Thymus (tissue), 11 donors: ENCODE measurements around the gene DYNLRB1. TPM values are rescaled to one million over a fixed set of nuclear protein-coding genes. Genes with fewer than 3 reads are reported as not detected.
"Not testable (repeated sequence)": the region's sequence is repeated elsewhere in the genome, so short reads cannot be mapped to it uniquely, and the experiment has no call there.

Experiments used
- DNase-seq, 9 donors: peaks; one replicate each; pipeline ENCODE4 v3.0.0-alpha.2; 2013; ENCODE audit warnings: low spot score in 9 of 9, low read depth in 6 of 9, missing footprints in 1 of 9
- H3K27ac ChIP-seq, 2 donors: one replicate each; pipeline ENCODE4 v1.5.1; 2013; ENCODE audit warnings: control low read depth in 1 of 2, low read depth in 1 of 2, low read length in 1 of 2, mild to moderate bottlenecking in 1 of 2, moderate library complexity in 1 of 2
- H3K27me3 ChIP-seq, 2 donors: one replicate each; pipeline ENCODE4 v1.5.1; 2013; ENCODE audit warnings: low read length in 1 of 2; ENCODE audit not compliant: control insufficient read depth in 2 of 2, insufficient read depth in 1 of 2
- H3K36me3 ChIP-seq, 2 donors: one replicate each; pipeline ENCODE4 v1.5.1; 2013; ENCODE audit warnings: low read length in 1 of 2, mild to moderate bottlenecking in 1 of 2, moderate library complexity in 1 of 2; ENCODE audit not compliant: control insufficient read depth in 2 of 2, insufficient read depth in 2 of 2
- H3K4me1 ChIP-seq, 2 donors: one replicate each; pipeline ENCODE4 v1.5.1; 2013; ENCODE audit warnings: low read length in 2 of 2; ENCODE audit not compliant: control insufficient read depth in 2 of 2, insufficient read depth in 2 of 2
- H3K4me3 ChIP-seq, 2 donors: one replicate each; pipeline ENCODE4 v1.5.1; 2013; ENCODE audit warnings: low read length in 2 of 2, control low read depth in 1 of 2, mild to moderate bottlenecking in 1 of 2
- H3K9me3 ChIP-seq, 2 donors: one replicate each; pipeline ENCODE4 v1.5.1; 2013; ENCODE audit warnings: low read length in 1 of 2, mild to moderate bottlenecking in 1 of 2; ENCODE audit not compliant: control insufficient read depth in 2 of 2, insufficient read depth in 1 of 2
- WGBS: extraction: QIAGEN DNeasy Blood & Tissue Kit; methylation state at CpG from one replicate; pipeline ENCODE4 v1.1.7; 2013; 5-methylcytosine and 5-hydroxymethylcytosine counted together
- polyA plus RNA-seq: library from polyadenylated mRNA; stranded (reverse); fragments of 200-250 nt; gene quantifications from one replicate; pipeline ENCODE4 v1.2.3, GENCODE V29; 2013
- total RNA-seq: library from RNA; stranded (reverse); fragments of 120-200 nt; gene quantifications from one replicate; pipeline ENCODE4 v1.2.4, GENCODE V29; 2013
- donor health status: healthy.

The DYNLRB1 gene
- total and polyA plus RNA-seq, 2 donors: 70.9 to 226 TPM

GRCh38 chr20:34515484-34516246 is 557 bp upstream of the DYNLRB1 start:
- WGBS: 1% methylated on average over 36 of the region's 36 CpGs
- H3K4me1 ChIP-seq: peaks cover 6 to 17% of the 10 kb centered on the region in 2 donors
- peak in 8 of 9 donors; percentile 50 to 86 (median 68) for DNase-seq

GRCh38 chr20:34517114-34517505 is 888 bp downstream of the DYNLRB1 start:
- H3K9me3 ChIP-seq: no peaks in the 10 kb centered on the region
- DNase-seq: no peak
- H3K27ac ChIP-seq: peak overlapping the region; percentile 84 to 87
- H3K27me3 ChIP-seq: no peaks in the 10 kb centered on the region
- peak overlapping the region; percentile 63 to 77 for H3K4me3 ChIP-seq
- peaks cover 6 to 17% of the 10 kb centered on the region in 2 donors for H3K4me1 ChIP-seq
- peaks cover 4 to 15% of the 10 kb centered on the region in 2 donors for H3K36me3 ChIP-seq
- under 1% methylated on average over 3 of the region's 3 CpGs for WGBS

More at GRCh38 chr20:34515484-34516246, 557 bp upstream of the DYNLRB1 start:
- Histone ChIP-seq H3K36me3 (peaks cover 3 to 13% of the 10 kb centered on the region in 2 donors), H3K9me3 (no peaks in the 10 kb centered on the region), H3K27ac (peak overlapping the region; percentile 80 to 84), H3K27me3 (no peaks in the 10 kb centered on the region), H3K4me3 (peak overlapping the region; percentile 63 to 77)

- not testable (repeated sequence) for H3K27me3 ChIP-seq, H3K4me3 ChIP-seq, DNase-seq, H3K9me3 ChIP-seq, H3K27ac ChIP-seq
- WGBS: 98% methylated on average over 7 of the region's 7 CpGs
- Histone ChIP-seq H3K4me1 (peaks cover 6 to 21% of the 10 kb centered on the region in 2 donors), H3K36me3 (peaks cover 7 to 15% of the 10 kb centered on the region in 2 donors)
Measured at GRCh38 chr20:34518863-34519262, 2.6 kb downstream of the DYNLRB1 start.

GRCh38 chr20:34519841-34520240 is 3.6 kb downstream of the DYNLRB1 start:
- not testable (repeated sequence) for H3K27ac ChIP-seq, H3K4me3 ChIP-seq, H3K9me3 ChIP-seq, DNase-seq, H3K27me3 ChIP-seq
- Histone ChIP-seq H3K36me3 (peaks cover 7 to 17% of the 10 kb centered on the region in 2 donors), H3K4me1 (peaks cover 5 to 19% of the 10 kb centered on the region in 2 donors)
- 98% methylated on average over 10 of the region's 10 CpGs for WGBS

GRCh38 chr20:34522969-34523871 is 7.0 kb downstream of the DYNLRB1 start:
- DNase-seq: peak in 6 of 9 donors; percentile 34 to 76 (median 59)
- no peaks in the 10 kb centered on the region for H3K9me3 ChIP-seq
- peaks cover 27 to 40% of the 10 kb centered on the region in 2 donors for H3K36me3 ChIP-seq
- H3K4me1 ChIP-seq: peaks cover 3 to 8% of the 10 kb centered on the region in 2 donors
- WGBS: 74% methylated on average over 17 of the region's 17 CpGs
- H3K27ac ChIP-seq: no peak overlapping the region
- no peaks in the 10 kb centered on the region for H3K27me3 ChIP-seq
- H3K4me3 ChIP-seq: no peak overlapping the region

- DNase-seq: no peak
Measured at GRCh38 chr20:34524426-34524825, 8.2 kb downstream of the DYNLRB1 start.

GRCh38 chr20:34525342-34525708 is 9.1 kb downstream of the DYNLRB1 start:
- no peaks in the 10 kb centered on the region for H3K27me3 ChIP-seq
- H3K4me1 ChIP-seq: peaks cover 3 to 9% of the 10 kb centered on the region in 2 donors
- H3K9me3 ChIP-seq: no peaks in the 10 kb centered on the region
- DNase-seq: no peak
- no peak overlapping the region for H3K4me3 ChIP-seq
- peak overlapping the region in 1 of 2 donors; percentile 68 for H3K27ac ChIP-seq
- H3K36me3 ChIP-seq: peaks cover 46 to 48% of the 10 kb centered on the region in 2 donors
- WGBS: 98% methylated on average over 7 of the region's 7 CpGs

More at GRCh38 chr20:34524426-34524825, 8.2 kb downstream of the DYNLRB1 start:
- Histone ChIP-seq H3K4me3 (no peak overlapping the region), H3K27me3 (no peaks in the 10 kb centered on the region), H3K4me1 (peaks cover 0 to 4% of the 10 kb centered on the region in 2 donors), H3K9me3 (no peaks in the 10 kb centered on the region), H3K36me3 (peaks cover 39 to 43% of the 10 kb centered on the region in 2 donors), H3K27ac (no peak overlapping the region)
- 97% methylated on average over 11 of the region's 11 CpGs for WGBS

- no peak overlapping the region for H3K4me3 ChIP-seq
- no peak for DNase-seq
- peak overlapping the region in 1 of 2 donors; percentile 68 for H3K27ac ChIP-seq
- no peaks in the 10 kb centered on the region for H3K27me3 ChIP-seq
- H3K4me1 ChIP-seq: peaks cover 3 to 9% of the 10 kb centered on the region in 2 donors
- H3K9me3 ChIP-seq: no peaks in the 10 kb centered on the region
- peaks cover 50 to 53% of the 10 kb centered on the region in 2 donors for H3K36me3 ChIP-seq
- 94% methylated on average over 14 of the region's 14 CpGs for WGBS
Measured at GRCh38 chr20:34525709-34526416, 9.6 kb downstream of the DYNLRB1 start.
